HG03025 (cell line): ENCODE data around the gene NELL2.
"Not testable (repeated sequence)": the region's sequence is repeated elsewhere in the genome, so short reads cannot be mapped to it uniquely, and the experiment has no call there.

Experiments used
- ATAC-seq: cut with Tn5 transposase; IDR thresholded peaks from one replicate; pipeline ENCODE4 v1.9.1; 2021; ENCODE audit warnings: mild to moderate bottlenecking, moderate library complexity; ENCODE audit not compliant: unreplicated experiment, low FRiP score

NELL2 gene

GRCh38 chr12:44875954-44876543 lies at the start of gene NELL2:
Gene NELL2 (minus strand): TSS chr12:44876315. CDS start chr12:44875869, 446 bp downstream.
- ATAC-seq, result no peak

- no peak for ATAC-seq
These were observed 45.6 kb upstream of the NELL2 start for GRCh38 chr12:44921736-44922135.

DNA sequence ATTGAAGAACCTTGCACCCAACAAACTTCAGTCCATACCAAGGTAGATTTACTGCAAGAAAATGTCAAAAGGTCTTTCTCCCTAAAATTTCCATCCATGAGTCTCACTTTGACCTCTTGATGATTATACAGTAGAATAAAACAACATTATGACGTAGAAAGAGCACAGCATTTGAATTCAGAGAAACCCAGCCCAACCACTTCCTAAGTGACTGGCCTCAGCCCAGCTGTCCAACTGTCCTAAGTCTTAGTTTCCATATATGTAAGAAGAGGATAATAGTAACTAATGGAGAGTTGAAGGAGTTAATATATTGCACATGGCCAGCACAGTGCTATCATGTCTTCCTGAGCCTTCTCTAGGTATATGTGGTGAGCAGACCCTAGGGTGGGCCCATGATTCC lies 41.0 kb upstream of the NELL2 start:
- ATAC-seq, result no peak

DNA sequence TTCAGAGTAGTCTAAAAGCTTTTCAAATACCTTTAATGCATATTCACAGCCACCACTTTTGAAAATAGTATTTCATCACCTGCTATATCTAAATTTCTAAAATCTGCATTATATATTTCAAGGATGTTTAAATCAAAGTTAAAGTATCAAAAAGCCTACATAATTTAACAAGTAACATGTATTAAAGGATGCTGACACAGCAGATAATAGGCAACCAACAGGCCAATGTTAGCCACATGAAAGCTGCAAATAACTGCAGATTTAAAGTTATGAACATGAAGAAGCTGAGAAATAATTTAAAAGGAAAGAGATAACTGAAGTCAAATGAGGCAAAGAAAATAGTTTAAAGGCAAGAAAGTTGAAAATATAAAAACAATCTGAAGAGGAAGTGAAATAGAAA lies 39.8 kb upstream of the NELL2 start:
- no peak for ATAC-seq

- no peak for ATAC-seq
These were observed 28.2 kb upstream of the NELL2 start for GRCh38 chr12:44904321-44904720.

GRCh38 chr12:44898108-44898507 lies 22.0 kb upstream of the NELL2 start:
- not testable (repeated sequence) for ATAC-seq

- no peak for ATAC-seq
These were observed 13.8 kb upstream of the NELL2 start for GRCh38 chr12:44889926-44890325.

GRCh38 chr12:44889162-44889561 lies 13.0 kb upstream of the NELL2 start:
- no peak for ATAC-seq

DNA sequence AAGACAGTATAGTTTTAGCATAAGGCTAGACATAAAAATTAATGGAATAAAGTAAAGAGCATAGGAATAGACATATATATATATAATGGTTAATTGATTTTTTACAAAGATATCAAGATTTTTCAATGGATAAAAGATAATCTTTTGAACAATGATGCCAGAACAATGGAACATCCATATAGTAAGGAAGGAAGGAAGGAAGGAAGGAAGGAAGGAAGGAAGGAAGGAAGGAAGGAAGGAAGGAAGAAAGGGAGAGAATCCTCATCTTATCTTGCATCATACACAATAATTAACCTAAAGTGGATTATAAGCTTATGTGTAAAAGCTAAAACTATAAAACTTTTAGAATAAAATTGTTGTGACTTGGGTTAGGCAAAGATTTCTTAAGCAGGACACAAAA lies 9.8 kb upstream of the NELL2 start:
- ATAC-seq, result no peak

GRCh38 chr12:44881197-44881596 lies 5.1 kb upstream of the NELL2 start:
- ATAC-seq, result no peak

- ATAC-seq, result no peak
These were observed 662 bp upstream of the NELL2 start for GRCh38 chr12:44876544-44877410.

GRCh38 chr12:44875417-44875953 lies 630 bp downstream of the NELL2 start:
- ATAC-seq, result no peak

DNA sequence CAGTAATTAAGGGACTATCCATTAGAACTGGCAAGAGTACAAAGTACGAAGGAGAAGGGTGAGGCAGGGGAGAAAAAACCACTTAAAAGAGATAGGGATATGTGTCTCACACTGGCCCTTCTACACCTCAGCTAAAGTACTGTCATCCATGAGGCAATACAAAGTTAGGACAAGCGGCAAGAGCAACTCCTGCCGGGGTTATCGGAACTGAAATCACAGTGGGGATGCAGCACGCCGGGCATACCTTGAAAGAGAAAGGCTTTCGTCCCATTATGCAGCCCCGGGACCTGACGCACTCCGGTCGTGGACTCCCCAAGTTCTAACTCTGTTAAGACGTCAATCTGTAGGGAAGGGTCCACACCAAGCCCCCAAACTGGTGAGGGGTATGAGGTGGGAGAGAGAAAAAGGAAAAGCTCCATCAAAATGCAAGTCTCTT lies 1.1 kb downstream of the NELL2 start:
- no peak for ATAC-seq

GRCh38 chr12:44873898-44874297 lies 2.2 kb downstream of the NELL2 start:
- ATAC-seq, result no peak

DNA sequence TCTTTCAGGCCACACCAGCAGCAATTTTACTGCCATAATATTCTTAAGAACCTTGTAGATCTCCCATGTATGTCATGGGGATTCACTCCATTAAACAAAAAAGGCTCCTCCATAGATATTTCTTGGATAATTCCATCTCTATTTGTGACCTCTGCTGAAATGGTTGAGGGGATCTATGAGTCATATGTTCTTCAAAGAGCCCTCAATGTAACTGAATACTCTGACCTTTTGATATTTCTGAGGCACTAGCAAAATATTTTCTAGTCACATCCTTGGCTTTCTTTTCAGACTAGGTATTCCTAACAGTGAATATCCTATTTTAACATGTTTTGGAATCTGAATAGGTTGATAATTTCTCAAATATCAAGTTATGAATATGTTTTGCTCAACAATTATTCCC lies 6.6 kb downstream of the NELL2 start:
- no peak for ATAC-seq

DNA sequence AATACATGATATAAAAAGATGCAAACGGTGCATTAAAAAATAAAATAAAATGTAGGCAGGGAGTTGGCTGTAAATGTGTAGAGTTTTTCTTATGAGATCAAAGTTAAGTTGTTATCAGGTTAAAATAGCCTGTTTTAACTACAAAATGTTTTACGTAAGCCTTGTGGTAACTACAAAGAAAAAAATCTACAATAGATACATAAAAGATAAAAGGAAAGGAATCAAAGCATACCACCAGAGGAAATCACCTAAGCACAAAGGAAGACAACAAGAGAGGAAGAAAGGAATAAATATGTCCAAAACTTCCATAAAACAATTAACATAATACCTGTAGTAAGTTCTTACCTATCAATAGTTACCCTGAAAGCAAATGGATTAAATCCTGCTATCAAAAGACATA lies 12.2 kb downstream of the NELL2 start:
- no peak for ATAC-seq

DNA sequence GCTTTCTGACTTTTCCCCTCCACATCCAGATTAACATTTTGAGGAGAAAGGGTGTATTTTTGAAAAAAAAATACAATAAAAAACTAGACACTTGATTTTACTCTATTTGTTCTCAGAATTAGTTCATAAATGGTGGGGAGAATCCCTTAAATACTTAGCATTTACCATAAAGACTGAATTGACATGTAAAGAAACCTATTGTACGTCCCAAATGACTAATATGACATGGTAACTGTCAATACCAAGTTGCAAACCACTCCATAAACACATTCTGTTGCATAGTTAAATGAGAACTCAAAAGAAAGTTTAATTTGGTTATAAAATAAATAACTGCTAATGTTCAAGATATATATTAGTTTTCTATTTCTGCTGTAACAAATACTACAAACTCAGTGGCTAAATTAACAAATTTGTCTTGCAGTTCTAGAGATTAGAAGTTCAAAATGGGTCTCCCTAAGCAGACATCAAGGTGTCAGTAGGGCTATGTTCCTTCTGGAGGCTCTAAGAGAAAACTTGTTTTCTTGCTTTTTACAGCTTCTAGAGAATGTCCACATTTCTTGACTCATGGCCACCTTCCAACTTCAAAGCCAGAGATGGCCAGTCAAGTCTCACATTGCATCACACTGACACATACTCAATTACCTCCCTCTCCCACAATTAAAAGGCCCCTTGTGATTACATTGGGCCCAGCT lies 16.0 kb downstream of the NELL2 start:
- ATAC-seq, result no peak

DNA sequence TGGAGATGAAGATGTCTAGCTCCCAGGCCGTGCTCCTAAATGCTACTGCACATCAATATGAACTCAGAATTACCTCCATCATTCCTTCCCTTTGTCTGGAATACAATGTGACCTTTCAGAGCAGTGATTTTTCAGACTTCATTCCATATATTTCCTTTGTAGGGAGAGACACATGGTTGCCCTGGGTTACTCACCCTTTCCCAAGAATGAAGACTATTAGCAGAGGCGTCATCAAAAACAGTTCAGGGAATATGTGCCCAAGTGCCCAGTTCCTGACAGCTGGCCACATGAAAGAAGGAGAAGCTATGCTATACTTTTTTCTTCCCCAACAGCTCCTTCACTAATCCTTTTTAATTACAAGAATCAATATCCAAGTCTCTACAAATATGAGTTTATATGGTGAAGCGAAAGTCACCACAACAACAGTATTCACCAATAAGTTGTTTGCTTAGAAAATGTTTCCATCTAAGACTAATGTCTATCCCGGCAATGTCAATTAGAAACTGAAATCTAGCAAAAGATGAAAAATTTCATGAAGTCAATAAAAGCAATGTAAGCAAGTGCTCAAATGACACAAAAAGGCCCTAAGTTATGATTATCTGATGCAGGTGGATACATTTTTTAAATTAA lies 17.8 kb downstream of the NELL2 start:
- ATAC-seq, result no peak

DNA sequence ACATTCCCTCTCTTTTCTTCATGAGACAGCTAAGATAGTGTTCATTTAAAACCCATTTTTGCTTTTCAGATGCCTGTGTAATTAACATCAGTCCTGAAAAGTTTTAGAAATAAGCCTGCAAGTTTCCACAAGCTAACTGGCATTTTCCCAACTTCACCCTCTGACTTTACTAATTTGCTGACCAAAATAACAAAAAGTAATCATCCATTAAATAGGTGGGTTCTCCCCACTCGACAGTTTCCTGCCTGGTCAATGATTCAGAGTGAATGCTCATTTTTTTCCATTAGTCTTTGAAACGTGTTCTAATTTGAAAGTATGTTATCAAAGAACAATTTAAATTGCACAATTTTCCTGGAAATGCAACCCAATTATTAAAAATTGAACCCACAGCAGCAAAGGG lies 23.6 kb downstream of the NELL2 start:
- ATAC-seq, result no peak

GRCh38 chr12:44851586-44851985 lies 24.5 kb downstream of the NELL2 start:
- ATAC-seq, result no peak

DNA sequence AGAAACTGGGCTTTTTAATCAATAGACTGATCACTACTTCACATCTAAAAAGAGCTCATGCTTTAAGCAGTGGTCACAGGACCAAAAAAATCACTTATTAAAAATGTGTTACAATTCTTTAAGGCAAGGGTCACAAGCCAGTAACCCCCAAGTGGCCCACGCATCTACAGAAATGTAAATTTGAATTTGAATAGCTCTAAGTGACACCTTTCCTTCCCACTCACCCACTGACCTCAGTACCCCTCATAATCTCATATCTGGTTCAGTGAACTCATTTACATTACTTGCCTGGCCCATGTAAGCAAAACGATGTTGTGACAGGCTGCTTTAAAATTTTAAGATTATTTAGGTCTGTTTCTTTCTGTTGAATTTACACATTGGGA lies 27.4 kb downstream of the NELL2 start:
- ATAC-seq, result peak; percentile 41
